Measurements from ENCODE around the gene CRHR2.

Gene CRHR2

DNA sequence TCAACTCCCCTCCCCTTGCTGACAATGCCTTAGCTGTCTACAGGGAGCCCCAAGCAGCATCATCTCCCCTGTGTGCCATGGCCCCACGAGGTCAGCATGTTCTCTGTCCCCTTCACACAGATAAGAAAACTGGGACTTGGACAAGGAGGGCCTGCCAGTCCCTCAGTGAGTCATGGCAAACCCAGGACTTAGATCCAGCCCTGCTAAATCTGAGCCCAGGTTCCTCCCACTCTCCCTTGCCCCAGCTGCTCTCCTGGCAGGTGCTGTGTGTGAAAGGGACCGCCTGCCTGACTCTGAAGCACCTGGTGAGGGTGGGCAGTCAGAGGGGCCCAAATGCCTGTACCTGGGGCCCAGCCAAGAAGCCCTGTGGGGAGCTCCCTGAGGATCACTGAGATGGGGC is 7.4 kb downstream of the CRHR2 start:
- no peak for DNase-seq

DNA sequence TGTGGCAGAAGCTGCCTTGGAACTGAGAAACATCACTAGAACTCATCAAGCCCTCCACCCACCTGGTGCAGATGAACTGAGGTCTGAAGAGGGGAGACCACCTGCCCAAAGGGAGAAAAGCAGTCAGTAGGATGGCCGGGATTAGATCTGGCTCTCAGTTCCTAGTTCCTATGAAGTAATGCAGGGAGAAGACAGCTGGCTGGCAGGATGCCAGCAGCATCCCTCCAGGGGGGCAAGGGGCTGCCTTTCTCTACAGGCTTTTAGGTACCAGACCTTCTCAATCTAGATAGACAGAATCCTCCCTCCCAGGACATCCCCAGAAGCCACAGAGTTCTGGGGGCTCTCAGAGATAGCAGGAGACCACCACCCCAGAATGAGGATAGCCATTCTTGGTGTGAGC is 7.8 kb downstream of the CRHR2 start:
- DNase-seq: no peak

DNA sequence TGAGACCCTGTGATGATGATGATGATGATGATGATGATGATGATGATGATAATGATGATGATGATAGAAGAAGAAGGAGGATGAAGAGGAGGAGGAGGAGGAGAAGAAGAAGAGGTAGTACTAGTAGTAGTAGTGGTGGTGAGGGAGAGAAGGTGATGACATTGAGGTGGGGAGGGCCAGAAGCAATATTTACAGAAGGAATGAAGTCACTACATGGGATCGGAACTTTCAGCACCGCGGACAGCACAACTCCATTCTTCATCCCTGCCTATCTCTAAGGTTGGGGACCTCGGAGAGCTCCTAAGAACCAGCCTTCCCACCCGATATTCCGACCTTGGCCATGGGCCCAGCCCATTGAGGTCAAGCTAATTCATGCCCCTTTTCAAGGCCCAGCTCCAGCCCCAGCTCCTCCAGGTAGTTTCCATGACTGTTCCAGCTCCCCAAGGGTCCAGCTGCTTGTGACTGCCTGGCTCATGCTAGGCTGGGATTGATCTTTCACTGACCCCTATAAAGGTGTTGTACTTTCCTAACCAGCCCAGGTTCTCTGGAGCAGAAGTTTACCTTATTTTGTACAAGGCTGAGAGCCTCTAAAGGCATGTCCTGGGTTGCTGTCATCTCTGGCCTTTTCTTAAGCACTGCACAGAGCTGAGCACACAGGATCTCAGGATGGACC is 10.3 kb downstream of the CRHR2 start:
- peak; percentile 8 to 13 for DNase-seq

DNA sequence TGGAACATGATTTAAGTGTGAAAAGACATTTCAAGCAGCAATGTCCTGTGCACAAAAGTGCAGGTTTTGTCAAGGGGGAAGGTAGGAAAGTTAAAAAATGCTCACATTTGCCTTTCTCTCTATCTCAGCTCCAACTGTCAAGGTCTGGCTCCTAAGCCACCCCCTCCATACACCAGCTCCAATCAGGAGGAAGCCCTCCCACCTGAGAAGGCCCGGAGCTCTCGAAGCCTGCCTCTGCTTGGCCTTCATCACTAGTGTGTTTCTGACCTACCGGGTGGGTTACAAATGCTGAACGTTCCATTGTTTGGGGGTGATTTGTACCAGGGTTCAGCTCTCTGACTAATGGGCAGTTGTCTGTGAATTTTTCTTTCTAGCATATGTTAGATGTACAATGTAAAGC is 14.2 kb downstream of the CRHR2 start:
- no peak for DNase-seq

DNA sequence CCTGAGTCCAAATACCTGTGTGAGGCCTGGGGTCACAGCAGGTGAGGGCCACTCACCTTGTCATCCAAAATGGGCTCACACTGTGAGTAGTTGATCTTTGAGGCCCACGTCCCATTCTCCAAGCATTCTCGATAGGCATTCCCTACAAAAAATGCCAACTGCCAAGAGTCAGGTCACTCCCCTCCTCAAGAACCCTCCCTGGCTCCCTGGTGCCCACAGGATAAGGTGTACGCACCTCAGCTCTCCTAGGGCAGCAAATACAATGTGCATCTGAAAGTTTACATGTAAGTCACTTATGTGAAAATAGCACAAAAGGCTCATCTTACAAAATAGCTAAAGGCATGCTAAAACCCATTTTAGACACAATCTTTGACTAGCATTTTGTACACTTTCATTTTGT is 15.1 kb downstream of the CRHR2 start:
- no peak for DNase-seq

DNA sequence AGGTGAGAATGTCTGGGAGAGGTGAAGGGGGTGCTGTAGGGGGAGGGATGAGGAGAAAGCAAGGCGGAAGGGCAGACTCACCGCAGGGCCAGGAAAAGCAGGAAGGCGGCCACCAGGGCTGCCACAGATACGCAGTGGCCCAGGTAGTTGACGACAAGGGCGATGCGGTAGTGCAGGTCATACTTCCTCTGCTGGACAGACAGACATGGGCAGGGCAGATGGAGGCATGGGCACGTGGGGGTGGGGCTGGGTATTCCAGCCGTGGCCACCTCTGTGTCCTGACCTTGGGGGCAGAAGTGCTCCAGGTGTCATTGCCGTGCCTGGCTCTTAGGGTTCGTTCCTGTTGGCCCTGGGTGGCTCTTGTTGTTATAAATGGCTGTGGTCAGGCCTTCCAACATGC is 16.8 kb downstream of the CRHR2 start:
- no peak for DNase-seq

DNA sequence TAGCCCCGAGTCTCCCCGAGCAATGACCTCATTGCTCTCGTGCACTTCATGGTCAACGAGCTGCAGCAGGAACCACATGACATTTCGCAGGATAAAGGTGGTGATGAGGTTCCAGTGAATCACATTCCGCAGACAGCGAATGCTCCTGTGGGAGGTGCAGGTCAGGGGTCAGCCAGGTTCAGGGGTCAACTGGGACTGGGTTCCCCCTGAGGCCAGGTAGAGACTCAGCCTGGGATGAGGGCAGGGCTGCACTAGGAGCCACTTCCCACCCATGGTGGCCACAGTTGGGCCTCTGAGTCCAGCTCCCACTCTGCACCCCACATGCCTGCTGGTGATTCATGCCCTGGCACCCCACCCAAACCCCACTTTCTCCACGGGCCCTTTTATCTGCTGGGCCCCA is 17.2 kb downstream of the CRHR2 start:
- DNase-seq: no peak

DNA sequence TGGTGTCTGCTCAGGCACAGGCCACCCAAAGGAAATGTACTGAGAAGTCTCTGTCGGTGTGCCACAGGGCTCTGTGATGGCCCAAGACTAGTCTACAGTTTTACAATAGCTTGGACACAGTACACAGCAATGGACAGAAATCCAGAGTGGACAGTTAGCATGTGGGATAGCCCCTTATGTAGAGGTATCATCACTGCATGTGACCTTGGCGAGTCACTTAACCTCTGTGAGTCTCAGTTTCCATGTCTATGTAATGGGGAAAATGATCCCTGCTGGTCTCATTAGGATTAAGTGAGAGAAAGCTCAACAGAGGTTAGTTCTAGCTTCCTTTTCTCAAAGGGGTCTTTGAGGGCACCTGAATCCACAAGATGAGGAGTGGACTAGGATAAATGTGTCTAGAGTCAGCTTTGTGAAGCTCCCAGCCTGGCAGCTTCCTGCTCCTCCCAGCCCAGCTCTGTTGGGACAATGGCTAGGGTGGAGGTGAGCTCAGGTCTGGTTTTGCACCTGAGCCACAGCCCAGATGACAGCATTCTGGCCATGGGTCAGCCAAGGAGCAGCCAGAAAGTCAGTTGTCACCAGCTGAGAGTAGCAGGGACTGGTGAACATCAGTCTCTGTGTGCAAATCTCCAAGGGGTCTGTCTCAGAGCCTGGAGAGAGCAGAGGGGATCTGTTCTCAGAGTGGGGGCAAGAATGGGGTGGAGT is 17.9 kb downstream of the CRHR2 start:
- DNase-seq: no peak

DNA sequence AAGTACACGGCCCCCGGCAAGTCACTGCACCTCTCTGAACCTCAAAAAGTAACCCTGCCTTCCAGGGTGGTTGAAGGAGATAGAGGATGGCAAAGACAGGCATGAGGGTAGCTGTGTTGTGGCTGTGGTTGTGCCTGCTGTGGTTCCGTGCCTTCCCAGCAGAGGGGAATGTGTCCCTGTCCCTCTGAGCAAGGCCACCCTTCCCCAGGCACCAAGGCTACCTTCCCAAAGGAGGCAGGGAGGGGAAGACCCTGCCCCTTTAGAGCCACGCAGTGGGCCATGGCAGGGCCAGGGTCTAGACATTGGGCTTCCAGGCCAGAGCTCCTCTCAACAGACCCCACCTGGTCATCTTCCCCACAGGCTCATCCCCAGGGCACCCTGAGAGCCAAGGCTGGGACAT is 18.8 kb downstream of the CRHR2 start:
- DNase-seq: no peak

DNA sequence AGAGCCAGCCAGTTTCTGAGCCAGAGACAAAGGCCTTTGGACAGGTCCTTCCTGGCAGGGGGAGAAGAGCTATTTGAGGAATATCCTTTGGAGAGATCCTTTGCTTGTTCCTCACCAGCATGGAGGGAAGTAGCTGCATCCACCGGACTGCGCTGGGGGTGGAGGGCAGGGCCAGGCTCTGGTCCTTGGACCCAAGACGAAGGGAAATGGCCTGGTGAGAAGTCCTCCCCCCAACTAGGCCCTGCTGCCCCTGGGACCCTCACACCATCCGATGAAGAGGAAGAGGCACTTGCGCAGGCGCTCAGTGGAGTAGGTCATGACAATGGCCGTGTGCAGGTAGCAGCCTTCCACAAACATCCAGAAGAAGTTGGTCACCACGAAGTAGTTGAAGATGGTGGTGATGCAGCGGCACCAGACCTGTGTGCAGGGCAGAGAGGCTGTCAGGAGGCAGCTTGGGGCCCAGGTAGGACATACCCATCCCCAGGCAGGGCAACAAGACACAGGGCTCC is 19.8 kb downstream of the CRHR2 start:
- DNase-seq: no peak

DNA sequence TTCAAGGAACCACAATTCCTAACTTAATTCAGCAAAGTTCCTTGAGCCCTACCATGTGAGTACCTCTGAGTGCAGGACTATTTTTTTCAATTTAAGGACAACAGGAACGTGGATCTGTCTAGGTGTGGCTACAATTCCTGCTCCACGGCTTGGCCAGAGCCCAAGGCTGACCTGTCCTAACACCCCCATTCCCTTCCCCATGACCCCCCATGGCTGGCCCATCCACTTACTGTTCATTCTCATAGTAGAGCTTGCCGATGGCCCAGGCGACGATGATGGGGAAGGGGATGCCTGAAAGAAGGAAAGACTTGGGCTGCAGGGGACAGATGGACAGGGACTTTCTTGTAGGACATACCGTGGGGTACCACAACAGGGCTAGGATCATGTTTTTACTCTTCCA is 20.3 kb downstream of the CRHR2 start:
- DNase-seq: no peak

DNA sequence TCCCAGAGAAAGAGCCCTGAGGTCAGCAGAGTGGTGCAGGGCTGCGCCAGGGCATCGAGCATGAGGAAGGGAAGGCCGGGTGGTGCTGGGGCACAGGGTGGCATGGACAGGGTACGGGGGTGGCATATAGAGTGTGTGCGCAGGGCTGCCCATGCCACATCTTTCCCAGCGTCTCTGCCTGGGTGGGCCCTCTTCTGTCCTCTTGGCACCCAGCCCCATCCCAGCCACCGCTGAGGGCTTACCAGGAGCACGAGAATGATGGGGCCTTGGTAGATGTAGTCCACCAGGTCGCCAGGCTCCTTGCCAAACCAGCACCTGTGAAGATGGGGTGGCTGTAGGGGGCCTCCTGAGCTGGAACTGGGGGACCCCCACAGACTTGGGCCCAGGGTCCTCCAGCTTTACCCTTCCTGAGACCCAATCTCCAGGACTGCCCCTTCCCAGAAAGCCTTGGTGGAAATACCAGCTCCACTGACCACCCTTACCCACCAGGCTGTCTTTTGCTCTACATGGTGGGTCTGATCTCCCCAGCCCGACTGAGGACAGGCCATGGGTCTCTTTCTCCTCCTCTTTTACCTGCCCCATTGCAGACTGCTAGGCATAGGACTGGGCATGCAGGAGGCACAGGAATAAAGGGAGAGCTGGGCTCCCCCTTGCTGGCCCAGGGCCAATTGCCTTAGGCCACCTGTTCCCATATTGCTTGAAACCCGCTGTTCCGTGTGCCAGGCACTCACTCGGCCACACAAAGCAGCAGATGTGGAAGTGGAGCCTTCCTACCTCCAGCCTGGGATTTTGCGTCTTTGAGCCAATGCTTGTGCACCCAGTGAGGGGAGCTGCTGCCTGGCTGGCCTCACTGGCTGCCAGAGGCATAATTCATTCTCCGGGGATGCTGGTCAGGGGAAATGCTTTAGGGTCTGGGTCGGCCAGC is 21.7 kb downstream of the CRHR2 start:
- DNase-seq: no peak

DNA sequence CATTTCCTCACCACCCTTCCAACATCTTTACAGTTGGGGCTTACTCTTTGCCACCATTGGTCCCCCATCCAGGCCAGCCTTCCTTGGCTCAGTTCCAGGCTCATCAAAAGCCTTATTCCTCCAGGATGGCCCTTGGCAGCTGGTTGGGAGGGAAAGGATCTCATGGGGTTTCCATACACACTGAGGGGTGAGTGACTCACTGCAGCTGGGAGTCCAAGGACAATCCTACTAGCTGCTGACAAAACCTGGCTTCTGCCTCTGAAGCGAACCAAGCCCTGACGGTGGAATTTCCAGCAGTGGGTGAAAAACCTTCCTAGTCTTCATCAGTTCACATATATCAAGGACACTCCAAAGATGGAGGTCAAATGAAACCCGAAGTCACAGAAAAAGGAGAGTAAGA is 22.9 kb downstream of the CRHR2 start:
- DNase-seq: no peak

DNA sequence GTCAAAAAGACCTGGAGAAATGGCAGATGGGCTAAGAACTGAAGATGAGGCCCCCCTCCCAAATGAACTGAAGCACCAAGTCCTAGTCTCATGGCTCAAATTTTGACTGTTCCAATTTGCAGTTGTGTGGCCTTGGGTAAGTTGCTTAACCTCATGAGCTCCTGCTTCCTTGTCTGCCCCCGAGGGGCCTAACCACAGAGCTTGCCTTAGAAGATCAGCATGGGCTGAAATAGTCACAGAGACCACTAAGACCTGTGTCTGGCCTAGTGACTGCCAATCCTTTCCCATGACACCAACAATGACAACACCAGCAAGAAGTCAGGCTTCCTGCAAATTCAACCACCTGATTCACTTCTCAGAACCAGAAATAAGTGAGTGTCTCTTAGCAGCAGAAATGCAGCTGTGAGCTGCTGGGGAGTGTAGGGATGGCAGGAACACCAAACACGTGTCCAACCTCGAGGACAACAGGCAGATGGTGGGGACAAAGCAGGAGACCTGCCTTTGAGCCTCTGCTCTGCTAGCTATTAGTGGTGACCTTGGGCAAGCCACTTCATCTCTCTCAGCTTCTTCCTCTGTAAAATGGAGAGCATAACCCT is 23.7 kb downstream of the CRHR2 start:
- DNase-seq: no peak

DNA sequence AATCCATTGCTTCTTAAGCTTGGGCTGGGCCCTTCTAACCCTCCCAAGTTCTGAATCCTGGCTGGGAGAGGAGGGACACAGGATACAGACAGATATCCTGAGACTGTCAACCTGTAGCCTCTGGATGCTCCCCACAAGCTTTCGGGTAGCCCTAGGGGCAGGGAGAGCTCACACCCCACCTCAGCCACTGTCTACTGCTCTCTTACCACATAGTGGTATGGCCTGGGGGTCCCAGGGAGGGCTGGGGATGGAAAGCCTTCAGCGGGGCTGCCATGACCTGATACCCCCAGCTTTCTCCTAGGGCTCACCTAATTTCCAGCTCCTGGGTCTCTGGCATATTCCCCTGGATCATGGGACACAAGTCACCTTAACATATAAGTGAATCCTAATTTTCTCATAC is 25.1 kb downstream of the CRHR2 start:
- DNase-seq: no peak

DNA sequence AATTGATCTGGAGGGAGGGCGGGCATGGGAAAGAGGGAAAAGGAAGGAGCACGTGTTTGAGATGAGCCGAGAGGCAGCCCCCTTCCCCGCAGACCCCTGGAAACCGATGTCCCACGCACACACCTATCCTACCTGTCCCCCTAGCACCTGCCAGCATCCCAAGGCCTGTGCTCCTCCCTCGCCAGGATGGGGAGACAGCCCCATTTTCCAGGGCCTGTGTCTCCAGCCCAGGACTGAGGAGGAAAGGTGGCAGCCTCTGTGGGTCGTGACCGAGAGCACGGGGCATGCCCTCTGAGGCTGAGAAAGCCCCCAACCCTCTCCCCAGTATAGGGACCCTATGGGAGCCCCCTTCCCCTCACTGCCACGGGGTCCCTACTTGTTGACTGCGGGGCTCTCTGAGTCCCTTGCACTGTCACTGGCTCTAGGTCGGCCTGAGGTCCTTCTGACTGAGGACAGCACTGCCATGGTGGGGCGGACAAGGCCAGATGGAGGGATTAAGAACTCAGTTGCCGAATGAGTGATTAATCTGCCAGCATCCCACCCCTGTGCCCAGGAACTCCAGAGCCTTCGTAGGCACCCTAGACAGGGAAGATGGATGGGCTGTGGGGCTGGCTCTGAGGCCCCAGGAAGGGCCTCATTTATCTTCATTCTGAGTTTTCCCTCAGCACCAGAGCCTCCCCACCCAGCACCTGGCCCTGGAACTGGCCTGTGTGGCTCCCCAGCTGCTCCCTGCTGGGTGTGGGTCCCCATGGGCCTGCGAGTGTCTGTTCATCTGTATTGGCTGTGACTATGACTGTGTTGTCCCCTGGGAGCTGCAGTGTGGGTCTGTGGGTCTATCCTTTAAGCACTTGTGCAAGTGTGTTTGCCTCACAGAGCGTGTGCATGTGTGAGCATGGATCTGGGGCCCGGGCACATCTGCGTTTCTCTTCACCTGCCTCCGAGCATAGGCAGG is 26.0 kb downstream of the CRHR2 start:
- no peak for DNase-seq

DNA sequence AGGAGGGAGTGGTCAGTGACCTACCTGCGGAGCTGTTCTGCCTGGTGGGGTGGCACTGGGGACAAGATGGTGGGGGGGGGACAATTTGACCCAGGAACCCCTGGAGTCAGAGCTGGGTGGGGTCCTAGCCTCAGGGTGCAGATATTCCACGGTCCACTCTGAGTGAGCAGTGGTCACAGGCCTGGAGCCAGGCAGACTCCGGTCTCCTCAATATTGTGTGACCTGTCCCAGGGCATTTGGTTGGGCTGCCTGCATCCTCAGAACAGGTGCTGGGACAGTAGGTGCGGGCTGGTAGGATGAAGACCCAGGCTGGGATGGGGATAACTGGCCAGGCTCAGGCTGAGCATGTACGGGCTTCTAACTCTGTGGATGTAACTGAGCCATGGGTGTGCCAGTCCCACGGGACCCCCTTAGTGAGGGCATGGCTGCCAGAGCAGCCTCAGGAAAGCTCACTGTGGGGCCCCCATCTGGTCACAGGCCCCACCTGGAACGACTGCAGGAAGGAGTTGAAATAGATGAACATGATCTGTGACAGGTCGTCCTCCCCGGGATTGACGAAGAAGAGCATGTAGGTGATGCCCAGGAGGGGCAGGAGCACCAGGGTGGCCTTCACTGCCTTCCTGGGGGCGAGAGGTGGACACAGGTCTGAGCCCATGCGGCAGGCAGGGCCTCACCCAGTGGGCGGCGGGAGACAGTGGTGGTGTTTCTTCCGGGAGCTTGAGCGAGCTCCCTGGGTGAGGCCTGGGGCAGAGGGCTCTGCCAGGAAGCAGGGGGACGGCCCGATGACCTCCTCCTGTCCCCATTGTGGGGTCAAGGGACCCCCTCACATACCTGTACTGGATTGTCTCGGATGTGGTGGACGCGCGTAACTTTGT is 26.9 kb downstream of the CRHR2 start:
- no peak for DNase-seq

DNA sequence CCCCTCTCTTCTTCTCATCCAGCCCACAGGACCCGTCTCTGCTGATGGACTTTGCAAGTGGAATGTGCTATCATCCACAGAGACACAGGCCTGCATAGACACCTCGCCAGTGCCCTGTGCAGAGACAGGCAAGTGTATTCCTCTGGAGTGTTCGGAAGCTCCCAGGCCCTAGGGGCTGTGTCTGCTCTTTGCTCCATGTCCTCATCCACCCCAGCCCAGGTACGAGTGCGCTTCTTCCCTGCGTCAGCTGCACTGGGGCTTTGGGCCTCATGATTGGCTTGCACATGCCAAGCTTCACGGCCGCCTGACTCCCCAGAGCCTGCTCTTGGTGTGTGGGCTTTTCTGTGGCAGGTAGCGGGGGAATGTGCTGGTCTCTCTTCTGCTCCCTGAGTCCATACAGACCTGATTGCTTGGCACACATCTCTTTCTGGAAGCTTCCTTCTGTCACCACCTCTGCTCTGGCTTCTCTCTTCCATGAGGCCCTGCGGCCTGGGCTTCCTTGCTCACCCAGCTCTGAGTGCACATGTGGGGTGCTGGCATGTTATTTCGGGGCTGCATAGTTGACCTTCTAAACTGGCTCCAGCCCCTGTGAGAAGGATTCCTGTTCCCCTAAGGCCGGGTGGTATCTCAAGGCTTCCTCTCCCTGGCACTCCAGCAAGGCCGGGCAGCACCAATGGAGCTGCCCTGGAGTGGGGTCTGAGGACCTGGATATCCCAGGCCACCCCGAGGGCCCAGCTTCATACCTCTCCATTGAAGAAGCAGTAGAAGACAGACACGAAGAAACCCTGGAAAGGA is 27.8 kb downstream of the CRHR2 start:
- DNase-seq: no peak

DNA sequence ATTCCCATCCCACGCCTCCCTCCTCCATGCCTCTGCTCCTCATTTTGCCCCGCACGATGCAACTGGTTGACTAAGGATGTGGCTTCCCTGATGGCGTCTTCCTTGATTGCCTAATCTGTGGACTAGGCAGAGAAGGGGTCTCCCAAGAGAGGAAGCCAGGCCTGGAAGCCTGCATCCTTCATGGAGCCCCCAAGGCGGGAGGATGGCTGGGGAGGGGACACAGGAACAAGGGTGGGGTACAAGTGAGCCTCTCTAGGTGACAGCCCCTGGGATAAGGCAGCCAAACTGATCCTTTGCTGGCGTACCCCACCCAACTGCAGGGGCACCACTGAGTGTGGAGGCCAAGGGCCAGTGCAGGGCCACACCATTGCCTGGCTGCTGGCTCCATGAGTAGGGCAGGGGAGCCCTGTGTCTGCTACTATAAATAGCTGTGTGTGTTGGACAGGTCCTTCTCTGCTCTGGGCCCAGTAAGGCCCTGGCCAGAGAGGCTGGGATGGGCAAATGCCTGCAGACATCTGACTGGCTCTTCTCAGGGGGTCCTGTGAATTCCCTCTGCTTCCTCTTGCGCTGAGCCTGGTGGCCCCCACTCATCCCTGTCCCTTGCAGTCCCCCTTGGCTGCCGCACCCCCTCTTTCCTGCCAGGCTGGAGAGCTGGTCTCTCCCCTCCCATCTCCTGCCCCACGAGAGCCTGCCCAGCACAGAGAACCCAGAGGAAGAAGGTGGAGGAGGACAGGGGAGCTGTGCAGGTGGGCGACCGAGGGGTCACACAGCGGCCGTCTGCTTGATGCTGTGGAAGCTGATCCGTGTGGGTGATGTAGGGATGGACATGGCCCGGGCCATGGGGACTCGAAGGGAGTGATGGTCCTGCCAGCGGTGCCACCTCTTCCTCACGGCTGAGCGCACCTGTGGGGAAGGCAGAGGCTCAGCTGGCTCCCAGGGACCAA is 29.3 kb downstream of the CRHR2 start:
- no peak for DNase-seq

Measured in inflammatory macrophage treated with lipopolysaccharide for 1 hour (primary cell).